ENCODE results near the gene NDUFA12.

- TF ChIP-seq CTCF (IDR thresholded peaks at IDR 0.05) (no peak), POLR2A (IDR thresholded peaks at IDR 0.05) (no peak)
Observed at GRCh38 chr12:94969424-94969823, 34.1 kb downstream of the NDUFA12 start.

All from tibial nerve (tissue), 3 donors.